ENCODE results near the gene GNRHR. TPM values are rescaled to one million over a fixed set of nuclear protein-coding genes. Genes with fewer than 3 reads are reported as not detected.

GNRHR gene
- total and polyA plus RNA-seq, 7 donors = not detected

GRCh38 chr4:67750691-67751090, 3.5 kb downstream of the GNRHR start:
- Histone ChIP-seq H3K9me3 (no peaks in the 10 kb centered on the region), H3K36me3 (peaks cover 0 to 3% (median 0%) of the 10 kb centered on the region in 4 donors), H3K4me3 (no peak overlapping the region), H3K27ac (no peak overlapping the region), H3K4me1 (no peaks in the 10 kb centered on the region), H3K27me3 (no peaks in the 10 kb centered on the region)
- DNase-seq = no peak
- whole genome bisulfite sequencing, 2 donors = 87% methylated on average over 4 of the region's 4 CpGs
- intact Hi-C loops (cut with DNase I) = no loop called here
- TF ChIP-seq POLR2A (IDR thresholded peaks at IDR 0.05) = no peak

GRCh38 chr4:67749286-67749685, 4.9 kb downstream of the GNRHR start:
- no peaks in the 10 kb centered on the region for H3K9me3 ChIP-seq
- no peak overlapping the region for H3K27ac ChIP-seq
- H3K27me3 ChIP-seq = no peaks in the 10 kb centered on the region
- WGBS, 2 donors = 81 to 83% methylated on average over 3 of the region's 3 CpGs
- no peaks in the 10 kb centered on the region for H3K4me1 ChIP-seq
- intact Hi-C loops (cut with DNase I) = loop anchor here (10.0 kb wide), 1 partner anchor 426 kb away; no protein-coding TSS in a partner anchor
- H3K4me3 ChIP-seq = no peak overlapping the region
- DNase-seq = no peak
- TF ChIP-seq POLR2A (IDR thresholded peaks at IDR 0.05) = no peak
- no peak for TF ChIP-seq POLR2AphosphoS5 (IDR thresholded peaks at IDR 0.05)
- TF ChIP-seq CTCF (IDR thresholded peaks at IDR 0.05) = no peak
- no peak for TF ChIP-seq EP300 (IDR thresholded peaks at IDR 0.05)
- no peaks in the 10 kb centered on the region for H3K36me3 ChIP-seq

- Histone ChIP-seq H3K4me3 (no peak overlapping the region), H3K27me3 (no peaks in the 10 kb centered on the region), H3K27ac (no peak overlapping the region), H3K36me3 (no peaks in the 10 kb centered on the region), H3K9me3 (no peaks in the 10 kb centered on the region), H3K4me1 (no peaks in the 10 kb centered on the region)
- 65% methylated on average over 5 of the region's 5 CpGs for WGBS, 2 donors
- intact Hi-C loops (cut with DNase I) = loop anchor here (10.0 kb wide), 1 partner anchor 428 kb away; no protein-coding TSS in a partner anchor
- TF ChIP-seq CTCF (IDR thresholded peaks at IDR 0.05) = peak in 3 of 4 experiments; percentile 11 to 58 (median 15)
- TF ChIP-seq EP300 (IDR thresholded peaks at IDR 0.05) = no peak
- DNase-seq = no peak
Measured at GRCh38 chr4:67746797-67747495, 7.2 kb downstream of the GNRHR start.

GRCh38 chr4:67744561-67745283, 9.5 kb downstream of the GNRHR start:
- H3K4me3 ChIP-seq = no peak overlapping the region
- intact Hi-C loops (cut with DNase I) = loop anchor here (10.0 kb wide), 1 partner anchor 430 kb away; no protein-coding TSS in a partner anchor
- no peaks in the 10 kb centered on the region for H3K36me3 ChIP-seq
- WGBS, 2 donors = 66 to 81% methylated on average over 4 of the region's 4 CpGs
- no peaks in the 10 kb centered on the region for H3K27me3 ChIP-seq
- no peak overlapping the region for H3K27ac ChIP-seq
- no peaks in the 10 kb centered on the region for H3K9me3 ChIP-seq
- no peak for TF ChIP-seq POLR2AphosphoS5 (IDR thresholded peaks at IDR 0.05)
- no peak for TF ChIP-seq EP300 (IDR thresholded peaks at IDR 0.05)
- TF ChIP-seq POLR2A (IDR thresholded peaks at IDR 0.05) = no peak
- TF ChIP-seq CTCF (IDR thresholded peaks at IDR 0.05) = no peak
- no peaks in the 10 kb centered on the region for H3K4me1 ChIP-seq
- no peak for DNase-seq

GRCh38 chr4:67743194-67743593, 11.0 kb downstream of the GNRHR start:
- WGBS, 2 donors = 93 to 94% methylated on average over 3 of the region's 3 CpGs
- intact Hi-C loops (cut with DNase I) = loop anchor here (10.0 kb wide), 1 partner anchor 432 kb away; no protein-coding TSS in a partner anchor

More at GRCh38 chr4:67743194-67743593, 11.0 kb downstream of the GNRHR start:
- Histone ChIP-seq H3K9me3 (no peaks in the 10 kb centered on the region), H3K27ac (no peak overlapping the region), H3K4me3 (no peak overlapping the region), H3K36me3 (no peaks in the 10 kb centered on the region), H3K27me3 (no peaks in the 10 kb centered on the region), H3K4me1 (no peaks in the 10 kb centered on the region)
- no peak for TF ChIP-seq POLR2AphosphoS5 (IDR thresholded peaks at IDR 0.05)
- no peak for TF ChIP-seq POLR2A (IDR thresholded peaks at IDR 0.05)
- TF ChIP-seq CTCF (IDR thresholded peaks at IDR 0.05) = no peak
- no peak for TF ChIP-seq EP300 (IDR thresholded peaks at IDR 0.05)
- no peak for DNase-seq
